Neural cell (in vitro differentiated cells): ENCODE results near the gene MEMO1.

Experiments
- POLR2AphosphoS5 ChIP-seq: IDR thresholded peaks from 2 replicates; pipeline ENCODE4 v1.6.1; 2012
- TF ChIP-seq, protein P1 (sequence below): fragments of 450-650 bp; IDR thresholded peaks from 2 replicates; pipeline ENCODE4 v1.5.1; 2014; ENCODE audit warnings: antibody characterized with exemption, mild to moderate bottlenecking, moderate library complexity; ENCODE audit not compliant: poor library complexity, severe bottlenecking

DNA sequence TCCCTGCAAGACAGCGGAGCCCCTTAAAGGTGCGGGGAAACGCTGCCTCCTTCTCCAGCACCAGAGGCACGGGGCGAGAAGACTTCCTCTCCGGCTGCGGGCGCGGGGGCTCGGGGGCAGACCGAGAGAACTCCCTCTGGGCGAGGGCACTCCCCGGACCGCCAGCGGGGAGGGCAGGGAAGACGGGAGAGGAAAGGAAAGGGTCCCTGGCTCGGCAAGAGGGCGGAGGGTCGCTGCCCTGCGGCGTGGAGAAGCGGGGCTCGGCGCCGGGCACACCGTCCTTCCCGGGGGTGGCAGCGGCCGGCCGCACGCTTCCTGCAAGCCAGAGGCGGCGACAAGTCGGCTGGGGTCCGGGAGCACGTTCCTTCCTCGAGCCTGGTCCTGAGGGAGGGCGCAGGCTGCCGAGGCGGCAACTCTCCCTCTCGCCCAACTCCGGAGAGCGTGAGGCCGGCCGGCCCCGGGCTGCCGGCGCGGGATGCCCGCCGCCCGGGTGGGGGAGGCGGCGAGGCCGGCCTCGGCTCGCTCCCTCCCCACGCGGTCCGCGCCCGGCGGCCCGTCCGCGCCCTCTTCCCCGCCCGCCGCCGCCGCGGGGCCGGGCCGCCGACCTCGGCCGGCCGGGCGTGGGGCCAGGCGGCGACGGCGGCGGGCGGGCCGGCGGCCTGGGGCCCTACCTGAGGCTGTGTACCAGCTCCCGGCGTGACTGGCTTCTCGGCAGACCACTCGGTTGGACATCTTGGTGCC lies 1.1 kb downstream of the MEMO1 start:
- TF ChIP-seq, protein P1, sequence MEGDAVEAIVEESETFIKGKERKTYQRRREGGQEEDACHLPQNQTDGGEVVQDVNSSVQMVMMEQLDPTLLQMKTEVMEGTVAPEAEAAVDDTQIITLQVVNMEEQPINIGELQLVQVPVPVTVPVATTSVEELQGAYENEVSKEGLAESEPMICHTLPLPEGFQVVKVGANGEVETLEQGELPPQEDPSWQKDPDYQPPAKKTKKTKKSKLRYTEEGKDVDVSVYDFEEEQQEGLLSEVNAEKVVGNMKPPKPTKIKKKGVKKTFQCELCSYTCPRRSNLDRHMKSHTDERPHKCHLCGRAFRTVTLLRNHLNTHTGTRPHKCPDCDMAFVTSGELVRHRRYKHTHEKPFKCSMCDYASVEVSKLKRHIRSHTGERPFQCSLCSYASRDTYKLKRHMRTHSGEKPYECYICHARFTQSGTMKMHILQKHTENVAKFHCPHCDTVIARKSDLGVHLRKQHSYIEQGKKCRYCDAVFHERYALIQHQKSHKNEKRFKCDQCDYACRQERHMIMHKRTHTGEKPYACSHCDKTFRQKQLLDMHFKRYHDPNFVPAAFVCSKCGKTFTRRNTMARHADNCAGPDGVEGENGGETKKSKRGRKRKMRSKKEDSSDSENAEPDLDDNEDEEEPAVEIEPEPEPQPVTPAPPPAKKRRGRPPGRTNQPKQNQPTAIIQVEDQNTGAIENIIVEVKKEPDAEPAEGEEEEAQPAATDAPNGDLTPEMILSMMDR = no peak
- TF ChIP-seq POLR2AphosphoS5 = no peak
